SK-N-MC (cell line): ENCODE measurements around the gene KLHL29.

Source experiments
- DNase-seq: peaks from one replicate; pipeline ENCODE4 v3.0.0-alpha.2; 2011; ENCODE audit warnings: low read depth, low spot score
- H3K27ac ChIP-seq: fragments of 200-600 bp; sonication (generic); 2 replicates; pipeline ENCODE4 v1.5.1; 2016; ENCODE audit warnings: mixed run types
- H3K36me3 ChIP-seq: fragments of 200-600 bp; sonication (generic); 2 replicates; pipeline ENCODE4 v1.6.1; 2017; ENCODE audit warnings: antibody characterized with exemption, low read length, mixed read lengths; ENCODE audit not compliant: insufficient read depth
- H3K4me3 ChIP-seq: fragments of 200-600 bp; sonication (generic); 2 replicates; pipeline ENCODE4 v1.5.1; 2016
- H3K9ac ChIP-seq: fragments of 200-600 bp; sonication (generic); 2 replicates; pipeline ENCODE4 v1.8.0; 2017; ENCODE audit warnings: mixed run types, mixed read lengths; ENCODE audit not compliant: insufficient read length
- H3K9me3 ChIP-seq: fragments of 200-600 bp; sonication (generic); 2 replicates; pipeline ENCODE4 v1.6.1; 2017; ENCODE audit warnings: low read depth, mild to moderate bottlenecking, antibody characterized with exemption, low read length, moderate library complexity, mixed read lengths
- EZH2 ChIP-seq: fragments of 200-600 bp; sonication (generic); IDR thresholded peaks from one replicate; pipeline ENCODE4 v1.6.1; 2017; ENCODE audit warnings: antibody characterized with exemption
- FOXP2 ChIP-seq: optimal IDR thresholded peaks from 2 replicates; pipeline ENCODE3; 2011; ENCODE audit warnings: mild to moderate bottlenecking, moderate library complexity; ENCODE audit not compliant: insufficient read depth; ENCODE audit errors: extremely low read length, control extremely low read depth
- POLR2AphosphoS5 ChIP-seq: IDR thresholded peaks from 2 replicates; pipeline ENCODE4 v1.6.1; 2012; ENCODE audit warnings: mild to moderate bottlenecking, low read depth, low read length, borderline replicate concordance

Gene KLHL29

GRCh38 chr2:23645230-23645808 is 260.3 kb downstream of the KLHL29 start:
- no peaks in the 10 kb centered on the region for H3K9me3 ChIP-seq
- TF ChIP-seq FOXP2 (no peak), POLR2AphosphoS5 (no peak), EZH2 (no peak)

GRCh38 chr2:23647563-23647962 is 262.6 kb downstream of the KLHL29 start:
- H3K9ac ChIP-seq: no peak overlapping the region
- H3K36me3 ChIP-seq: peaks cover 9% of the 10 kb centered on the region; the same call in 1 of the 2 replicates
- no peak overlapping the region for H3K4me3 ChIP-seq
- TF ChIP-seq POLR2AphosphoS5: no peak
- no peak for TF ChIP-seq EZH2
- TF ChIP-seq FOXP2: no peak
- H3K9me3 ChIP-seq: no peaks in the 10 kb centered on the region
- H3K27ac ChIP-seq: no peak overlapping the region
- no peak for DNase-seq

More at GRCh38 chr2:23645230-23645808, 260.3 kb downstream of the KLHL29 start:
- H3K4me3 ChIP-seq: no peak overlapping the region
- H3K27ac ChIP-seq: no peak overlapping the region
- no peak for DNase-seq
- H3K36me3 ChIP-seq: peaks cover 11% of the 10 kb centered on the region; the same call in 1 of the 2 replicates
- H3K9ac ChIP-seq: no peak overlapping the region

- H3K9me3 ChIP-seq: no peaks in the 10 kb centered on the region
- H3K9ac ChIP-seq: no peak overlapping the region
- no peak for TF ChIP-seq FOXP2
- TF ChIP-seq EZH2: no peak
- no peak for TF ChIP-seq POLR2AphosphoS5
- DNase-seq: no peak
- H3K27ac ChIP-seq: no peak overlapping the region
- no peak overlapping the region for H3K4me3 ChIP-seq
- H3K36me3 ChIP-seq: no peaks in the 10 kb centered on the region; the same call in 1 of the 2 replicates
These were observed 264.3 kb downstream of the KLHL29 start for GRCh38 chr2:23649303-23649702.

GRCh38 chr2:23649819-23650218 is 264.8 kb downstream of the KLHL29 start:
- Histone ChIP-seq H3K36me3 (no peaks in the 10 kb centered on the region; the same call in 1 of the 2 replicates), H3K9ac (no peak overlapping the region), H3K9me3 (no peaks in the 10 kb centered on the region), H3K4me3 (no peak overlapping the region), H3K27ac (no peak overlapping the region)
- TF ChIP-seq FOXP2 (no peak), POLR2AphosphoS5 (no peak), EZH2 (no peak)
- DNase-seq: no peak

GRCh38 chr2:23651187-23652080 is 266.5 kb downstream of the KLHL29 start:
- Histone ChIP-seq H3K9ac (no peak overlapping the region), H3K27ac (no peak overlapping the region), H3K9me3 (no peaks in the 10 kb centered on the region), H3K4me3 (no peak overlapping the region), H3K36me3 (no peaks in the 10 kb centered on the region; the same call in 1 of the 2 replicates)
- no peak for DNase-seq
- TF ChIP-seq EZH2 (no peak), FOXP2 (no peak), POLR2AphosphoS5 (no peak)

- TF ChIP-seq EZH2 (no peak), FOXP2 (no peak), POLR2AphosphoS5 (no peak)
- H3K9me3 ChIP-seq: no peaks in the 10 kb centered on the region
- H3K4me3 ChIP-seq: no peak overlapping the region
- no peak overlapping the region for H3K9ac ChIP-seq
- no peaks in the 10 kb centered on the region; the same call in 1 of the 2 replicates for H3K36me3 ChIP-seq
- no peak overlapping the region for H3K27ac ChIP-seq
- DNase-seq: no peak
These were observed 268.3 kb downstream of the KLHL29 start for GRCh38 chr2:23653326-23653725.

- no peaks in the 10 kb centered on the region; the same call in 1 of the 2 replicates for H3K36me3 ChIP-seq
- H3K9ac ChIP-seq: no peak overlapping the region
- no peak for DNase-seq
- H3K9me3 ChIP-seq: no peaks in the 10 kb centered on the region
- no peak overlapping the region for H3K27ac ChIP-seq
- TF ChIP-seq FOXP2 (no peak), POLR2AphosphoS5 (no peak), EZH2 (no peak)
- no peak overlapping the region for H3K4me3 ChIP-seq
These were observed 269.8 kb downstream of the KLHL29 start for GRCh38 chr2:23654756-23655155.

- DNase-seq: no peak
- Histone ChIP-seq H3K9ac (no peak overlapping the region), H3K27ac (no peak overlapping the region), H3K4me3 (no peak overlapping the region), H3K36me3 (no peaks in the 10 kb centered on the region), H3K9me3 (no peaks in the 10 kb centered on the region)
- TF ChIP-seq POLR2AphosphoS5: no peak
- no peak for TF ChIP-seq EZH2
- no peak for TF ChIP-seq FOXP2
These were observed 271.1 kb downstream of the KLHL29 start for GRCh38 chr2:23655934-23656596.
